GM11168 (cell line): ENCODE measurements around the gene PSME3.

Experiments used
- in situ Hi-C: fragments of 300-500 bp; cut with MboI; formaldehyde crosslinking; loops from one replicate; pipeline ENCODE4 v1.12.0; 2022; ENCODE audit warnings: low sequenced_read_pairs; ENCODE audit not compliant: unreplicated experiment

Gene PSME3

DNA sequence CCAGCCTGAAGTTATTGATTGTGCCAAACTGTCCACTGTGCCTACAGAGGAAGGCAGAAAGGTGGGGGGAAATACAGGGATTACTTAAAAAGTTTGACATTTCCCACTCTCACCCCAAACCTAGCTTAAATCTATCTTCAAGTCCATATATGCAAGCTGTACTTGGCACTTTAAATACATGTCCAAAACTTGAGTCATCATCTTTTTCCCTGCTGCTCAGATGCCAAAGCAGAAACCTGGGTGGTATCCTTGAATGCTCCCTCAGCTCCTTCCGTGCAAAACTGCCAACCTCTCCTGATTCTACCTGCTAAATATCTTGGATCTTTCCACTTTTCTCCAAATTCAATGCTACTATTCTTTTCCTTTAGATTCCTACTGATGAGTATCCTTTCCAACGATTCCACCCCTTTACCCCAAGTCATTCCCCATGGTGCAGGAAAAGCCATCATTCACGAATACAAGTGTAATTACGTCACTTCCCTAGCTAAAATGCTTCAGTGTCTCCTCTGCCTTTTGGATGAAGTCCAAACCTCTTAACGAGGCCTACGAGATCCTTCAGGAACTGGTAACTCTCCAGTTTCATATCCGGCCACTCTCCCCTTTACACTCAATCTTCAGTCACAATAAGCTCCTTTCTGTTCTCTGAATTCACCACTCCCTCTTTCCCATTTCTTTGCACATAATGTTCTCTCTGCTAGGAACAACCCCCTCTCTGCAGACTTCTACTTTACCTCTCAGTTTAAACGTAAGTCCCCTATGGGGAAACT is 18.4 kb upstream of the PSME3 start:
- in situ Hi-C loops, result no loop called here

DNA sequence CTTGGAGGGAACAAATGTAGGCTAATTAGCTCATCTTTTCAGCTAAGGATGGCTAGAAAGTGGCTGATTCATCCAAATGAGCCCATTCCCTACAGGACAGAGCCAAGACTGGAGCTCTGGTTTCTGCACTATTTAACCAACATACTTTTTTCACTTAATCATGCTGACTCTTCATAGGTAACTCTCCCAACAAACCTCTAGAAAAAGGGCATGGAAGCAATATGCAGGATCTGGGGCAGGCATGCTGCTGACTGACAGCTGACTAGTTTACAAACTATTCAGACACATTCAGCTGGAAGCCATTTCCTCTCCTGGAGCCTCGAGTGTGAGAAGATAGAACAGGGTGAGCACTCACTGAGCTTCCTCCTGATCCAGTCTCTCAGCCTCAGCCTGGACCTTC is 15.3 kb upstream of the PSME3 start:
- in situ Hi-C loops, result no loop called here

GRCh38 chr17:42818379-42818778 is 14.8 kb upstream of the PSME3 start:
- in situ Hi-C loops, result no loop called here

DNA sequence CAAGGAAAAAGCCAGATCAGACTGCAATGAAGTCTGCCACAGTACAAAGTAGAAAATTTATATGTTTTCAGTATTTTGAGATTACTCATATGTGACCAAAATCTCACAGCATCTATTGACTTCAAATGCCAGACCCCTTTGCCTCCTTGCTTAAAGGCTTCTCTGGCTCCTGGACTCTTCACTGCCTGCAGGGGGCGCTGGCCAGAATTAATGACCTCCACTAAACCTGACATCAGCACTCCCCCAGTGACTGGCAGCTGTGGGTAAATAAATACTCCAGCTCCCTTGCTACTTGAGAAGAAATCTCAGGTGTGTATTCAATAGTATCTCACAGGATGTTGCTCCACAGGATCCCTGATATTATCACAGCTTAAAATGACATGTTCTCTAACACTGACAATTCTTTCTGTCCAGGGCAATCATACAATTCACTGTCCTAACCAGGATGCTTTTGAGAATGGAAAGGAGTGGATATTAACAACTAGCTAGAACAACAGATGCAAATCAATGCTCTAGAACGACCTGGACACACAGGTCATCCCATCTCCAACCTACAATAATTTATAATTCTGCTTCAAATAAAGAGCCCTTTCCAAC is 13.2 kb upstream of the PSME3 start:
- in situ Hi-C loops, result no loop called here

DNA sequence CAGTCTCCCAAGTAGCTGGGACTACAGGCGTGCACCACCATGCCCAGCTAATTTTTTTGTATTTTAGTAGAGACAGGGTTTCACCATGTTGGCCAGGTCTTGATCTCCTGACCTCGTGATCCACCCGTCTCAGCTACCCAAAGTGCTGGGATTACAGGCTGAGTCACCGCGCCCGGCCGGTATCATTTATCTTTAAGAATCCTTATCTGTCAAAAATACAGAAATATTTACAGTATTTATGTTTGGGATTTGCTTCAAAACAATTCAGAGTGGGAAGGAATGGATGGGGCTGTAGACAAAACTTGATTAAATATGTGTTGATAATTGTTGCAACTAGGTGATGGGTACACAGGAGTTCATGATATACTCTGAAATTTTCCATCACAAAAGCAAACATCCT is 12.0 kb upstream of the PSME3 start:
- in situ Hi-C loops, result no loop called here

- in situ Hi-C loops, result no loop called here
These were observed 5.7 kb upstream of the PSME3 start for GRCh38 chr17:42827472-42827871.

DNA sequence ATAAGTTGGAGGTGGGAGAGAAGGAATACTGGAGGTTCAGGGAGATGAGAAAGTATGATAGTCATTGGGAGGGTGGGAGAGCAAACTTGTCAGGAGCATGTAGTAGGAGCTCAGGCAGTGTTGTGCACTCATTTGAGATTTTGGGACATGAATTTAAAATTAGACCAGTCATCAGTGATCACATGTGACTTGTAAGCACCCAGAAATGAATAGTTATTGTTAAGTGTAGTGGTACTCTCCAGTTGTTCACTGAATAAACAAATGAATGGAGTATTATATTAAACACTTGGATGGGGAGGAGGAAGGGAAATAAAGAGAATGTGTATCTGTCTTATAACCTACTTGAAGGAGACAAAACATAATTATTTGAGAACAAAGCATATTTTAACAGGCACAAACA is 2.2 kb upstream of the PSME3 start:
- in situ Hi-C loops, result loop anchor here (5.0 kb wide), 1 partner anchor 99 kb away; no protein-coding TSS in a partner anchor

- in situ Hi-C loops, result loop anchor here (5.0 kb wide), 1 partner anchor 100 kb away; no protein-coding TSS in a partner anchor
These were observed 824 bp upstream of the PSME3 start for GRCh38 chr17:42832213-42832933.

DNA sequence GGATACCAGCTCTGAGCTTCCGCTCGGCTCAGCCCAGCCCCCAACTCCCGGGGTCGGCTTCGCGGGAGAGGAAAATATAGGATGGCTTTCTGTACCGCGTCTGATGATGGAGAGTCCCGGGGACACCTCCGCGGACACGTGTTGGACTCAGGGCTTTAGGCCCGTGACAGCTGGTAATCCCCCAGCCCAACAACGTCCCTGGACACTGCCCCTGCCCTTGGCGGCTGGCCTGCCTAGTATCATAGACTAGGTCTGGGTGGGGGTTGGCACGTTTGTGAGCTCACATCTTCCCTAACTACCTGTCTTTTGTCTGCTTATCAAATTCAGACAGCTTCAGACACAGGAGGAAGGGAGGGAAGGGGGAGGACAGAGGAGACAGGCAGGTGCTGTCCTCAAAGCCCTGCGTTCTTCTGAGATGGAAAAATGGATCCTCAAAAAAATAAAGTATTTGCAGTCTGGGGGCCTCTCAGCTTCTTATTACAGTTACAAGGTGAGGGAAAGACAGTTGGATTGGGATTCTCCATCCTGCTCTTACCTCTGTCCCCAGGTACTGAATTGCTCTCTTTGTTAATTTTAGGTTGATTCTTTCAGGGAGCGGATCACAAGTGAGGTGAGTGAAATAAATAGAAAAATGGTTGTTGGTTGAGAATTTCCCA is 698 bp downstream of the PSME3 start:
- in situ Hi-C loops, result loop anchor here (5.0 kb wide), 1 partner anchor 102 kb away; no protein-coding TSS in a partner anchor

DNA sequence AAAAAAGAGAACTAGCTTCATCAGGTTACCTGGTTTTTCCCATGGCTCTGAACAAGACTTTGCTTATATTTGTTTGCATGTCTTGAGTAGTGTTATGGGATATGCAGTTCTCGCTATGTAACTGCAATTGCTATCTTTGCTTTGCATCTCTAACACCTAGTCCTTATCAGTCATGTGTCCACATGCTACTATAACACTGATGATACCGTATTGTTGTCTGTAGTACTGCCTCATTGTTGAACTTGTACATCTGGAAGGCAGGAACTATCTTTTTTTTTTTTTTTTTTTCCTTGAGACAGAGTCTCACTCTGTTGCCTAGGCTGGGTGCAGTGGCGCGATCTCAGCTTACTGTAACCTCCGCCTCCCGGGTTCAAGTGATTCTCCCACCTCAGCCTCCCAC is 2.5 kb downstream of the PSME3 start:
- in situ Hi-C loops, result no loop called here

DNA sequence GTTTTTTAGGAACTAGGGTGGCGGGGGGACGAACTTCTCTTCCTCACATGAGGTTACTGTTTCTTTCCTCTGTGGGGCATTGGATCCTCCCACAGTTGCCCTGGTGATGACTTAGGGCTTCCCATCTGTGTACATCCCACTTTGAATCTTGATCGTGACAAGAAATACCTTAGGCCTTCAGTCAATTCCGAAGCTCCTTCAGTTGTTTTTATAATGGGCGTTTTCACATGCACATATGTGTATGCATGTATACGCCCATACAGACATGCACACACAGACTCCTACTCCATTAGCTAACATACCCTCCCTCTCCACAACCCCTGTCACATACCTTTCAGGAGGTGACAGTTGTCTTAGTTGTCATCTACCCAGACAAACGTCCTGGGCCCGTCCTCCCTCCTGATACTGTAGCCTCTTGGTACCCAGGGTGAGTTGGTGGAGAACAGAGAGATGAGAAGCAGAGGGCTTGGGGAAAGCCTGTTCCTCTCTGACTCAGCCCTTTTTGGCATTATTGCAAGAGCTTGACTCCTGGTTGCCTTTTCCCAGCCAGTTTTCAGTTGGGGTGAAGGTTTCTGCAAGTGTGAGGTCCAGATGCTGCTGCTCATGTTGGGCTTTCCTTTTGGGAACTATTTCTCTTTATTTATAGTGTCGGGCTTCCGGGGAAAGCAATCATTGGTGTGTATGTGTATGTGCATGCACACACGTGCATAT is 8.9 kb downstream of the PSME3 start:
- in situ Hi-C loops, result no loop called here

DNA sequence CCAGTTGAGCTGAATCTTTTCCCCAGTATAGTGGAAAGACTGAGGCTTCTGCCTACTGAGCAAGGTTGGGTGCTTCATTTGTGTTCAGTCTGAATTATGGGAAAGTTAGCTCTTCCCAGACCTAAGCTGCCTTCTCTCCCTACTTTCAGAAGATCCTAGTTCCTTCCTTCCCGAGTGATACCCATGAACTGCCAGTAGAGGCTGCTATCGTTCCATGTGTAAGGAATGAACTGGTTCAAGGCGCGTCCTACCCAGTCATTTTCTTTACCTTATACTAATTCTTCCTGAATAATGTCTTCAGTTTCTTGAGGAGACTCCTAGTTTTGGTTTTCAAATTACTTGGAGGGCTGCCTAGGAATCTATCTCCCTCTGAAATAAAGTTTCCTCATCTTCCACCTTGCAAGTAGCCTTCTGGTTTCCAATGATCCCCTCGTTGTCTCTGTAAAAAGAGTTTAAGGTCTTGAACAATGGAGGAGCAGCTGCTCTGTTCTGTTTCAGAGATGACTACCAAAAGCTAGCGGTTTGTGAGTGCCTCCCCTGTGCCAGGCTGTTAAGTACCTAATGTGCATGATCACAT is 10.2 kb downstream of the PSME3 start:
- in situ Hi-C loops, result no loop called here

GRCh38 chr17:42844271-42844670 is 11.1 kb downstream of the PSME3 start, which contains the start of gene AOC2:
Gene AOC2 (plus strand): TSS chr17:42844580. CDS start chr17:42844627, 47 bp downstream.
- in situ Hi-C loops, result no loop called here

DNA sequence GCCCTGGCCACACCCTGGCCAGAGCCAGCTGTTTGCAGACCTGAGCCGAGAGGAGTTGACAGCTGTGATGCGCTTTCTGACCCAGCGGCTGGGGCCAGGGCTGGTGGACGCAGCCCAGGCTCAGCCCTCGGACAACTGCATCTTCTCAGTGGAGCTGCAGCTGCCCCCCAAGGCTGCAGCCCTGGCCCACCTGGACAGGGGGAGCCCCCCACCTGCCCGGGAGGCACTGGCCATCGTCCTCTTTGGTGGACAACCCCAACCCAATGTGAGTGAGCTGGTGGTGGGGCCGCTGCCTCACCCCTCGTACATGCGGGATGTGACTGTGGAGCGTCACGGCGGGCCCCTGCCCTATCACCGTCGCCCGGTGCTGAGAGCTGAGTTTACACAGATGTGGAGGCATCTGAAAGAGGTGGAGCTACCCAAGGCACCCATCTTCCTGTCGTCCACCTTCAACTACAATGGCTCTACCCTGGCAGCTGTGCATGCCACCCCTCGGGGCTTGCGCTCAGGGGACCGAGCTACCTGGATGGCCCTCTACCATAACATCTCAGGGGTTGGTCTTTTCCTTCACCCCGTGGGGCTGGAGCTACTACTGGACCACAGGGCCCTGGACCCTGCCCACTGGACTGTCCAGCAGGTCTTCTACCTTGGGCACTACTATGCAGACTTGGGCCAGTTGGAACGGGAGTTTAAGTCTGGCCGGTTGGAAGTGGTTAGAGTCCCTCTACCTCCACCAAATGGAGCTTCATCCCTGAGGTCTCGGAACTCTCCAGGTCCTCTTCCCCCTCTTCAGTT is 11.8 kb downstream of the PSME3 start:
- in situ Hi-C loops, result no loop called here

- in situ Hi-C loops, result no loop called here
These were observed 12.3 kb downstream of the PSME3 start for GRCh38 chr17:42845556-42845917.

GRCh38 chr17:42845918-42846593 is 12.9 kb downstream of the PSME3 start:
- in situ Hi-C loops, result no loop called here

DNA sequence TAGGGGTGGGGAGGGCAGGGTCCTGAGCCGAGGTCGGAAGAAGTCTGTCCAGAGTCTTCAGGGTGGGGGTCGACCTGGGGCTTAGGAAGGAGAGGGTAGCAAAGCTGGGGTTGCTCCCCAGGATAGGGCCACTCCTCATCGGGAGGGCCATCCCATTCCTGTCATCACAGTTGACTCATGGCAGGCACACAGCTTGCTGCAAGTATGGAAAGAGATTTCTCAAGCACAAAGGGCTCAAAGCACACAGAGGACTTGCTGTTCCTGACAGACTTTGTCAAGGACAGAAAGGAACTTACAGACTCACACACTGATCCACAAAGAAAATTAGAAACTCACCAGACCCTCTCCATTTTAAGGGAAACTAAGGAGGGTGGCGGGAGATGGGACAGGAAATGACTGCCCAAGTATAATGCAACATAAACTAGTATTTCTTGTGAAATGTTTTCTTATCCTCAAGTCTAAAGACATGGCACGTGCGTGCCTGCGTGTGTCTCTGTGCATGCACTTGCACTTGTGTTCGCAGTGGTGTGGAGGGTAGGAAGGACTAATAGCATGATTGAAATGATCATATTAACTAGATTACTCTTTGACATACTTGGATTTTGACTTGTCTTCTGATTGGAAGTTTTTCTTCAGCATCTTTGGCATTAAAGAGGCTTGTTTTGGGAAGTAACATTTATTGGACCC is 13.5 kb downstream of the PSME3 start:
- in situ Hi-C loops, result no loop called here

- in situ Hi-C loops, result no loop called here
These were observed 14.9 kb downstream of the PSME3 start for GRCh38 chr17:42848093-42848492.
